Esophagus mucosa (tissue), 1 donor: ENCODE results near the gene PTGDR. TPM values are rescaled to one million over a fixed set of nuclear protein-coding genes. Genes with fewer than 3 reads are reported as not detected.

ENCODE experiments used
- ATAC-seq: fragments of 200-7000 bp; cut with Tn5 transposase; one replicate; pipeline ENCODE4 v1.9.1; 2020
- total RNA-seq: library from RNA; stranded (reverse); gene quantifications from one replicate; pipeline ENCODE4 v1.2.4, GENCODE V29; 2023
- donor health status: DM: yes; HTN: yes; CAD: no.

Gene PTGDR
- total RNA-seq, 1 donor from 2014 or later, result not detected

DNA sequence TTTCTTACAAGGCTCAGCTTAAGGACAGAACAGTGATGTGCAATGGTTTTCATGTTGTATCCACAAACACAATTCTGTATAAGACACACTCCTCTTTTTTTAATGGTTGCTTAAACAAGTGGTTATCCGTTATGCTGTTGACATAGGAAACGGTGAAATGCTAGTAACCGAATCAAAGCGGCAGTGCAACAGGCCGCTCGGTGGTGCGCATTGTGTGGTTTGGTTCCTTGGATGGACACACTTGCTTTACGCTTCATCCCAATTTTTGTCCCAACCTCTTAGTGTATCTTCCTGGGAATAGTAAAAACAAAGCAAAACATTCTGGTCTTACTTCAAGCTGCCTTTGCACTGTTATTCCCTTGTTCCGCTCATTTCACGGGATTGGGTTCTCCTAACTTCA lies 46.0 kb downstream of the PTGDR start:
- no peak for ATAC-seq

DNA sequence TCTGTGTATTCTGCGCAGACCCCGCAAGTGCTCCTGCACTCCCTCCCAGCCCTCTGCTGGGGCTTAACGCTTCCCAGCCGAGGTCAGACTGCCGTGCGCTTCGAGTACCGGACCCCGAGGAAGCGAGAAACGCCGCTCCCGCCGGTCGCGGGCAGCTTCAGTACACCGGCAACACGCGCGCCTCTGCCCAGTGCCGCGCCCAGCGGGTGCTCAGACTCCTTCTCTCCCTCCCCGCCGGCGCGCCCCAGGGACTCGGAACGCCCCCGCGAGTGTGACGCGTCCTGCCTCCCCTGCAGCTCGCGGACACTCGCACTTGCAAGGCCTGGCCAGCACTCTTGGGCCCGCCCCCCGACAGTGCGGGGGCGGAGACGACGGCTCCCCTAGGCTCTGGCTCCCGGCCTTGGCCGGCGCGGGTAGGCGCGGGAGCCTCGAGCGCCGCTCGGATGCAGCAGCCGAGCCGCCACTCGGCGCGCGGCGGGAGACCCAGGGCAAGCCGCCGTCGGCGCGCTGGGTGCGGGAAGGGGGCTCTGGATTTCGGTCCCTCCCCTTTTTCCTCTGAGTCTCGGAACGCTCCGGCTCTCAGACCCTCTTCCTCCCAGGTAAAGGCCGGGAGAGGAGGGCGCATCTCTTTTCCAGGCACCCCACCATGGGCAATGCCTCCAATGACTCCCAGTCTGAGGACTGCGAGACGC lies 46.6 kb downstream of the PTGDR start, which contains the start of gene PTGER2:
Gene PTGER2 (plus strand): TSS at position 410 of the 692 bp plus-strand sequence. CDS start 237 bp downstream, at position 647.
- ATAC-seq, result peak; percentile 70

DNA sequence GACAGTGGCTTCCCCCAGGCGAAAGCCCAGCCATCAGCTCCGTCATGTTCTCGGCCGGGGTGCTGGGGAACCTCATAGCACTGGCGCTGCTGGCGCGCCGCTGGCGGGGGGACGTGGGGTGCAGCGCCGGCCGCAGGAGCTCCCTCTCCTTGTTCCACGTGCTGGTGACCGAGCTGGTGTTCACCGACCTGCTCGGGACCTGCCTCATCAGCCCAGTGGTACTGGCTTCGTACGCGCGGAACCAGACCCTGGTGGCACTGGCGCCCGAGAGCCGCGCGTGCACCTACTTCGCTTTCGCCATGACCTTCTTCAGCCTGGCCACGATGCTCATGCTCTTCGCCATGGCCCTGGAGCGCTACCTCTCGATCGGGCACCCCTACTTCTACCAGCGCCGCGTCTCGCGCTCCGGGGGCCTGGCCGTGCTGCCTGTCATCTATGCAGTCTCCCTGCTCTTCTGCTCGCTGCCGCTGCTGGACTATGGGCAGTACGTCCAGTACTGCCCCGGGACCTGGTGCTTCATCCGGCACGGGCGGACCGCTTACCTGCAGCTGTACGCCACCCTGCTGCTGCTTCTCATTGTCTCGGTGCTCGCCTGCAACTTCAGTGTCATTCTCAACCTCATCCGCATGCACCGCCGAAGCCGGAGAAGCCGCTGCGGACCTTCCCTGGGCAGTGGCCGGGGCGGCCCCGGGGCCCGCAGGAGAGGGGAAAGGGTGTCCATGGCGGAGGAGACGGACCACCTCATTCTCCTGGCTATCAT lies 47.3 kb downstream of the PTGDR start:
- ATAC-seq, result peak; percentile 24

- no peak for ATAC-seq
Observed at GRCh38 chr14:52315355-52315718, 47.8 kb downstream of the PTGDR start.

- no peak for ATAC-seq
Observed at GRCh38 chr14:52318062-52318461, 50.6 kb downstream of the PTGDR start.

DNA sequence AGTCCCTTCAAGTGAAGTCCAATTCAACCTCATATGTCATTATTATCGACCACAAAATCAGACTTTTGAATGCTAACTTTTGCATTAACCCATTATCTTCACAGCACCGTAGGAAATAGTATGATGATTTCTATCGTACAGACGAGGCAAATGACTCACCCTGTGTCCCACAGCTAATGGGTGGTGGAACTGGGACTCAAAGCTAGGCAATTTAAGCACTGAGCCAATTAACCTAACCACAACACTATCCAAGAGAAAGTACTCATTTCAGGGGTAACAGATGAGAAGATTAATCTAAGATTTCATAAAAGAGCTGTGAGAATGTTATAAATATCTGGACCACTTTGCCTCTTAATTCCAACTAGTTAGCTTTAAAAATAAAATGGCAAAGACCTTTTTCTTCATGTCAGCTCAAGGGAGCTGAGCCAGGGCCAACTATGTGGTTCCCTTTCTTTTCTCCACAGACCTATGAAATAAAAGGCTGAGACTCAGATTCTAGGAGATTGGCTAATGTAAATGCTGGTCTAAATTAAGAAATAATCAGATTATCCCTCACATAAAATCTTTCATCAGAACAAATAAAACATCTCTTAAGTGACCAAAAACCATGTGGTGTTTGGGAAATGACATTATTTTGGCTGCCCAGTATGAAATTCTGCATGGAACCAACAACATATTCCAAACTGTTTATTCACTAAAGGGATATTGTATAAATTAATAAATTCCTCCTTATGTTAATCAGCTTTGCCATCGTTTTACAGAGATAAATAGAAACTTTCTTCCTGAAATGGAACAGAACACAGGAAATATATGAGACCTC lies 51.5 kb downstream of the PTGDR start:
- no peak for ATAC-seq

DNA sequence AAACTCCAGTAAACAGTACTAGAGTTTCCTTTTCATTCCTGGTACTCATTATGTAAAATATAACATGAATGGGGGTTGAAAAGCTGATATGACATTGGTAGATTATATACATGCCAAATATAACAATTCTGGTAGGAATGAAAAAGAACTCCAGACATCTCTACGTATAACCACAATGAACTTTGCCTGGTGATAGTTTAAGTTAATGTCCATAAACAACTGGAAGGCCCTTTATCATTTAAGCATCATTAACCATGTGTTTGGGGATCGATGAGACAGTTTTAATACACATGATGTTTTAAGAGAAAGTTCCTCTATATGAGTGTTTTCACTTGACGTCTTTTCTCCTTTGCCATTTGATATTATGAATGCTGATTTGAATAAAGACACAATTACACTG lies 52.4 kb downstream of the PTGDR start:
- ATAC-seq, result no peak

GRCh38 chr14:52325126-52325525 lies 57.6 kb downstream of the PTGDR start:
- ATAC-seq, result peak; percentile 84

DNA sequence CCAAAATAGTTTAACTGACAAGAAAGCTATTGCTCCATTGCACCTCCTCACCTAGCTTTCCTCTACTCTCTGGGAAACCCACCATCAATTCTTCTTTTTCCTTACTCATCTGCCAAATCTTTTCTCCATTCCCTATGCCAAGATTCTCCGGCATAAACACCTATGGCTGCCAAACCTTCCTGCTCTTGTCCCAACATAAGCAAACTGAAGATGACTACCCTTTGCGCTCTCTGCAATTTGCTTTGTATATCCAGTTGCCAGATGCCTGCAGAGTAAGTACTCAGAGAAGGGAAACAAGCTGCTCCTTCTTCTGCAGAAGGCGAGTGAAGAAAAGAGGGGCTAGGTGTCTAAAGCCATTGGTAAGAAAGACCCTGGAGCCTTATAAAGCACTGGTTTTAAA lies 58.1 kb downstream of the PTGDR start:
- ATAC-seq, result no peak

Other genes with a start within 250 kb of the PTGDR start
- gene NID2, start 198.6 kb upstream of the PTGDR start, total RNA-seq, result 2.3 TPM
- 0.40 TPM for gene PTGER2, start 46.6 kb downstream of the PTGDR start, total RNA-seq